Measurements from ENCODE around the gene CHCHD3.

GRCh38 chr7:132836746-132837145, 245.1 kb downstream of the CHCHD3 start:
- no peak for TF ChIP-seq CTCF (IDR thresholded peaks at IDR 0.05)
- TF ChIP-seq EZH2 (IDR thresholded peaks at IDR 0.05): no peak
- no peak for TF ChIP-seq EZH2phosphoT487 (IDR thresholded peaks at IDR 0.05)
